ENCODE measurements around the gene NTN1. TPM values are rescaled to one million over a fixed set of nuclear protein-coding genes. Genes with fewer than 3 reads are reported as not detected.

NTN1 gene
- total and polyA plus RNA-seq, 2 of the 13 experiments (the other 11 are each of a cell fraction or from before 2014, with no cell fraction given): 0.04 to 0.05 TPM

GRCh38 chr17:9286434-9286833 is 265.1 kb downstream of the NTN1 start:
- no peak for TF ChIP-seq MLXIP (CRISPR knock-in tag; IDR thresholded peaks at IDR 0.05; ENCODE audit: borderline replicate concordance)
- TF ChIP-seq NFKBIZ (CRISPR knock-in tag; IDR thresholded peaks at IDR 0.05): no peak
- TF ChIP-seq SRY (CRISPR knock-in tag; IDR thresholded peaks at IDR 0.05): no peak
- no peak for TF ChIP-seq IKZF4 (CRISPR knock-in tag; IDR thresholded peaks at IDR 0.05; ENCODE audit: borderline replicate concordance, low read depth, not compliant biosample characterization)
- TF ChIP-seq GPN1 (CRISPR knock-in tag; IDR thresholded peaks at IDR 0.05; ENCODE audit: borderline replicate concordance): no peak
- no peak overlapping the region for H3K9ac ChIP-seq (ENCODE audit: insufficient read depth, low read depth, low read length)
- no peaks in the 10 kb centered on the region for H3K9me3 ChIP-seq (ENCODE audit: low read length)
- H3K36me3 ChIP-seq (replicated peaks in 1 of 2; ENCODE audit: control insufficient read depth in 1 of 2, insufficient read depth in 2 of 2, low read length in 2 of 2): no peaks in the 10 kb centered on the region
- in situ Hi-C loops (cut with HindIII; ENCODE audit: extremely low pct_ligation_motif_present, low pct_unique_long_range_greater_than_20kb): loop anchor here (25.0 kb wide), 1 partner anchor 299 kb away; no protein-coding TSS in a partner anchor
- intact Hi-C loops (cut with micrococcal nuclease; ENCODE audit: unreplicated experiment): no loop called here
- BruUV-seq (replicated peaks): no TSS peak
- ChIA-PET CTCF (ENCODE audit: low intra/inter-chr PET ratio, low total read pairs) (no interaction called here), POLR2A (no interaction called here)
- no peak overlapping the region for H3K4me2 ChIP-seq (ENCODE audit: low read depth, low read length)
- H3K4me3 ChIP-seq (replicated peaks in 1 of 3; ENCODE audit: insufficient read depth in 1 of 3, low read depth in 2 of 3, low read length in 3 of 3): no peak overlapping the region
- DNase-seq (ENCODE audit: low spot score) (no peak), FAIRE-seq (no peak), ATAC-seq (no peak)
- WGBS (ENCODE audit: low lambda C conversion rate): 82% methylated on average over 7 of the region's 7 CpGs
- H4K20me1 ChIP-seq (ENCODE audit: insufficient read depth, low read length): no peaks in the 10 kb centered on the region
- no peak overlapping the region for H2AFZ ChIP-seq (ENCODE audit: low read length)
- no peaks in the 10 kb centered on the region for H3K79me2 ChIP-seq (ENCODE audit: insufficient read depth, low read length)
- H3K4me1 ChIP-seq (ENCODE audit: insufficient read depth, low read length): no peaks in the 10 kb centered on the region
- H3K27me3 ChIP-seq (ENCODE audit: control insufficient read depth in 1 of 2, insufficient read depth in 2 of 2, low read length in 2 of 2): no peaks in the 10 kb centered on the region
- no peak overlapping the region for H3K27ac ChIP-seq (ENCODE audit: extremely low read length, insufficient read depth, low read length)

- no peak overlapping the region for H2AFZ ChIP-seq (ENCODE audit: low read length)
- CTCF ChIA-PET (ENCODE audit: low intra/inter-chr PET ratio, low total read pairs): no interaction called here
- intact Hi-C loops (cut with micrococcal nuclease; ENCODE audit: unreplicated experiment) (no loop called here), in situ Hi-C loops (cut with HindIII; ENCODE audit: extremely low pct_ligation_motif_present, low pct_unique_long_range_greater_than_20kb) (loop anchor here (25.0 kb wide), 1 partner anchor 300 kb away; no protein-coding TSS in a partner anchor)
- ATAC-seq (no peak), FAIRE-seq (no peak), DNase-seq (ENCODE audit: low spot score) (no peak)
- H4K20me1 ChIP-seq (ENCODE audit: insufficient read depth, low read length): no peaks in the 10 kb centered on the region
- POLR2A ChIA-PET: no interaction called here
- WGBS (ENCODE audit: low lambda C conversion rate): 86% methylated on average over 2 of the region's 2 CpGs
- no peaks in the 10 kb centered on the region for H3K27me3 ChIP-seq (ENCODE audit: control insufficient read depth in 1 of 2, insufficient read depth in 2 of 2, low read length in 2 of 2)
- H3K27ac ChIP-seq (ENCODE audit: extremely low read length, insufficient read depth, low read length): no peak overlapping the region
- no peak overlapping the region for H3K4me3 ChIP-seq (replicated peaks in 1 of 3; ENCODE audit: insufficient read depth in 1 of 3, low read depth in 2 of 3, low read length in 3 of 3)
- no peak overlapping the region for H3K4me2 ChIP-seq (ENCODE audit: low read depth, low read length)
- no peak overlapping the region for H3K9ac ChIP-seq (ENCODE audit: insufficient read depth, low read depth, low read length)
- H3K4me1 ChIP-seq (ENCODE audit: insufficient read depth, low read length): no peaks in the 10 kb centered on the region
- BruUV-seq (replicated peaks): no TSS peak
- no peaks in the 10 kb centered on the region for H3K9me3 ChIP-seq (ENCODE audit: low read length)
- TF ChIP-seq AGO2 (optimal IDR thresholded peaks at IDR 0.05; ENCODE audit: low read depth, low read length) (no peak), ONECUT2 (CRISPR knock-in tag; IDR thresholded peaks at IDR 0.05) (no peak), ZNF317 (CRISPR knock-in tag; IDR thresholded peaks at IDR 0.05) (no peak), SNRNP70 (IDR thresholded peaks at IDR 0.05; ENCODE audit: low read depth, low read length) (no peak), SMARCC2 (IDR thresholded peaks at IDR 0.05) (no peak)
- no peaks in the 10 kb centered on the region for H3K79me2 ChIP-seq (ENCODE audit: insufficient read depth, low read length)
- no peaks in the 10 kb centered on the region for H3K36me3 ChIP-seq (replicated peaks in 1 of 2; ENCODE audit: control insufficient read depth in 1 of 2, insufficient read depth in 2 of 2, low read length in 2 of 2)
Measured at GRCh38 chr17:9287306-9287705, 266.0 kb downstream of the NTN1 start.

All from HepG2 (cell line).